Brain microvascular endothelial cell (primary cell): ENCODE data around the gene HAUS3.

Source experiments
- DNase-seq: peaks from one replicate; pipeline ENCODE4 v3.0.0-alpha.2; 2020
- H3K27ac ChIP-seq: fragments of 250-450 bp; sonication (Bioruptor Pico); 2 replicates; pipeline ENCODE4 v1.5.1; 2020; ENCODE audit warnings: mild to moderate bottlenecking, moderate library complexity
- H3K27me3 ChIP-seq: fragments of 250-450 bp; sonication (Bioruptor Pico); replicated peaks from 2 replicates; pipeline ENCODE4 v1.5.1; 2020; ENCODE audit warnings: mild to moderate bottlenecking
- H3K36me3 ChIP-seq: fragments of 250-450 bp; sonication (Bioruptor Pico); replicated peaks from 2 replicates; pipeline ENCODE4 v1.5.1; 2020; ENCODE audit warnings: mild to moderate bottlenecking
- H3K4me3 ChIP-seq: 2 replicates; pipeline ENCODE4 v1.5.1; 2011; ENCODE audit warnings: low read depth, mild to moderate bottlenecking, control low read depth, low read length, moderate library complexity
- CTCF ChIP-seq: IDR thresholded peaks from 2 replicates; pipeline ENCODE4 v1.5.1; 2011; ENCODE audit warnings: low read depth, mild to moderate bottlenecking, moderate library complexity, low read length, control low read depth, inconsistent platforms; ENCODE audit errors: missing control alignments
- in situ Hi-C: cut with HindIII; loops from 2 replicates; pipeline ENCODE4 v1.10.0; 2017; ENCODE audit warnings: low sequenced_read_pairs, low pct_ligation_motif_present

Gene HAUS3

GRCh38 chr4:2269206-2269531, 27.2 kb upstream of the HAUS3 start:
- in situ Hi-C loops = no loop called here
- no peaks in the 10 kb centered on the region for H3K36me3 ChIP-seq

GRCh38 chr4:2268357-2269205, 26.7 kb upstream of the HAUS3 start:
- DNase-seq = no peak
- Histone ChIP-seq H3K36me3 (no peaks in the 10 kb centered on the region), H3K27me3 (no peaks in the 10 kb centered on the region), H3K27ac (no peak overlapping the region), H3K4me3 (no peak overlapping the region)
- no peak for TF ChIP-seq CTCF
- in situ Hi-C loops = no loop called here

More at GRCh38 chr4:2269206-2269531, 27.2 kb upstream of the HAUS3 start:
- H3K27ac ChIP-seq = no peak overlapping the region
- DNase-seq = no peak
- no peaks in the 10 kb centered on the region for H3K27me3 ChIP-seq
- TF ChIP-seq CTCF = no peak
- H3K4me3 ChIP-seq = no peak overlapping the region

- in situ Hi-C loops = no loop called here
- no peak for TF ChIP-seq CTCF
- DNase-seq = no peak
Measured at GRCh38 chr4:2267841-2268240, 25.9 kb upstream of the HAUS3 start.

GRCh38 chr4:2267320-2267811, 25.4 kb upstream of the HAUS3 start:
- no peaks in the 10 kb centered on the region for H3K36me3 ChIP-seq
- no peak overlapping the region for H3K4me3 ChIP-seq
- in situ Hi-C loops = no loop called here
- H3K27me3 ChIP-seq = no peaks in the 10 kb centered on the region
- TF ChIP-seq CTCF = no peak
- no peak overlapping the region for H3K27ac ChIP-seq
- DNase-seq = no peak

More at GRCh38 chr4:2267841-2268240, 25.9 kb upstream of the HAUS3 start:
- no peak overlapping the region for H3K27ac ChIP-seq
- no peak overlapping the region for H3K4me3 ChIP-seq
- H3K36me3 ChIP-seq = no peaks in the 10 kb centered on the region
- H3K27me3 ChIP-seq = no peaks in the 10 kb centered on the region

- no peaks in the 10 kb centered on the region for H3K27me3 ChIP-seq
- no peak overlapping the region for H3K27ac ChIP-seq
- no peaks in the 10 kb centered on the region for H3K36me3 ChIP-seq
- in situ Hi-C loops = no loop called here
- no peak for DNase-seq
- H3K4me3 ChIP-seq = no peak overlapping the region
- TF ChIP-seq CTCF = no peak
Measured at GRCh38 chr4:2266821-2267220, 24.9 kb upstream of the HAUS3 start.
